GM18868 (cell line): ENCODE results near the gene SLBP.

Experiments used
- ATAC-seq: cut with Tn5 transposase; IDR thresholded peaks from one replicate; pipeline ENCODE4 v1.9.1; 2021; ENCODE audit warnings: mild to moderate bottlenecking, moderate library complexity; ENCODE audit not compliant: unreplicated experiment

SLBP gene

DNA sequence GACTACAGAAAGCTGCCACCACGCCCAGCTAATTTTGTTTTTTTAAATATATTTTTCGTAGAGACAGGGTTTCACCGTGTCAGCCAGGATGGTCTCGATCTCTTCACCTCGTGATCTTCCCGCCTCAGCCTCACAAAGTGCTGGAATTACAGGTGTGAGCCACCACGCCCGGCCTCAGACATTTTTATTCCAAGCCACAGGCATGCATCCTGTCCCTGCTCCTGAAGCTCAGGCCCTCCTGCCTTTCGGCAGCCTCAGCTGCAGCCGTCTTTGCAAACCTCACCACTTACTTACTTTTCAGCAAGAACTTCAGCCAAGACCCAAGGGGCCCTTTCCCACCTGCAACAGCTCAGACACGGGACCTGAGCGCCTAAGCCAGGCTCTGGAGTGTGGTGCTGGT is 54.0 kb downstream of the SLBP start:
- no peak for ATAC-seq

DNA sequence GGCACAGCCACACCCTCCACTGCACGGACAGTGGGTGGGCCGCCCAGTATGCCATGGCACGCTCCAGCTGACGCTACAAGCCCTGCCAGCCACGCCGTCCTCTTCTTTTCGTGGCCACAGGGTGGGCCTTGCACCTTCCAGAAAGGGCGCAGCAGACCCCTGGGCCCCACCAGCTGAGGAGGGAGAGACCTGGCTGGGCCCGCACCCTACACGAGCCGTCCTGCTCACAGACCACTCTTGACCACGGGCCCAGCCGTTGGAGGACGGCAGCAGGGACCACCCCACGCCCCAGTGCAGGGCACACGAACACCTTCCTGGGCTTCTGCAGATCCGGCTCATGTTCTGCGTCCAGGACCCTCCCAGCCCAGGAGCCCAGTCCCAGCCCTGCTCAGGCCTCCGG is 55.1 kb downstream of the SLBP start:
- no peak for ATAC-seq

DNA sequence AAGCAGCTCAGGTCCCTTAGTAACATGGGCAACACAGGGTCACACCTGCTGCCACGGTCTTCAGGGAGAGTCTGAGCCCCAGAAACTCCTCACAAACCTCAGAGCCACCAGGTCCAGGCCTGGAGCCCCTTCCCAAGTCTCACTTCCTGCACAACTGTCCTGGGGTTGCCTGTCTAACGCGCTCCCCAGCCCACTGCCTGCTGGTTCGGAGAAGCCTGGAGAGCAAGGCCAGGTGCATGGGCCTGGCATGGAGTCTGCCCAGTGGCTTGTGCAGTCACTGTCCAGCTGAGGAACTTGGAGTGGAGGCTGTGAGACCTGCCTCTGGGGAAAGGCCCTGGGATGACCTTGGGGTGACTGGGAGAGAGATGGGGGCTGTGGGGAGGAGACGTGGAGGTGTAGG is 56.0 kb downstream of the SLBP start:
- ATAC-seq, result no peak

DNA sequence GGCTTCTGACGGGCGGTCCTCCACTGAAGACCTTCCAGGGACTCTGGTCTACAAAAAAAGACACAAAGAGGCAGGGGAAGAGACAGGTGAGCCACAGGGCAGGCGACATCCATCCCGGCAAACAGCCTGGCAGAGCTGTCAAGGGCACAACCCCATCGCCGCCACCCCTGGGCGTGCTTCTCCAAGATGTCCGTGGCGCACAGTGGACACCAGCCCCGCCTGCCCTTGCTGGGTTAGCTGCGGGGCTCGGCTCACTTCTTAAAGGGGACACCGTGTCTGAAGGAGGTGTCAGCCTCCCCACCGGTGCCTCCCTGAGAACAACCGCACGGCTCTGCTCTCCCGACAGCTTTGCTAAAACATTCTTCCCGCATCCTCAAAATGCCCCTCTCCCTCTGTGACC is 56.4 kb downstream of the SLBP start:
- ATAC-seq, result no peak

GRCh38 chr4:1655081-1655480 is 57.0 kb downstream of the SLBP start:
- ATAC-seq, result no peak

- no peak for ATAC-seq
Observed at GRCh38 chr4:1654216-1654955, 57.7 kb downstream of the SLBP start.

- no peak for ATAC-seq
Observed at GRCh38 chr4:1653776-1654175, 58.3 kb downstream of the SLBP start.

- ATAC-seq, result no peak
Observed at GRCh38 chr4:1652088-1652487, 60.0 kb downstream of the SLBP start.

DNA sequence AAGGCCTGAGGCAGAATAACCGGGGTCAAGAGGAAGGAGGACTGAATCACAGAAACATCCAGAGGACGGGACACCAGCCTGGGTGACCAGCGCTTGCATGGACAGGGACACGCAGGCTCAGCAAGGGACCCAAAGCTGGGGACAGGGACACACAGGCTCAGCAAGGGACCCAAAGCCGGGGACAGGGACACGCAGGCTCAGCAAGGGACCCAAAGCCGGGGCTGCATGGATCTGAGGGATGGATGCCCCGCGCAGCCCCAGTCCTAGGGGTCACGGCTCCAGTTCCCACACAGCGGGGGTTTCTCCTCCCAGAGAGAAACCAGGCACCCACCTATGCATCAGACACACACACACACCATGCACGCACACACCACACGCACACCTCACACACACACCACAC is 60.5 kb downstream of the SLBP start:
- no peak for ATAC-seq

- no peak for ATAC-seq
Observed at GRCh38 chr4:1648962-1649361, 63.2 kb downstream of the SLBP start.

DNA sequence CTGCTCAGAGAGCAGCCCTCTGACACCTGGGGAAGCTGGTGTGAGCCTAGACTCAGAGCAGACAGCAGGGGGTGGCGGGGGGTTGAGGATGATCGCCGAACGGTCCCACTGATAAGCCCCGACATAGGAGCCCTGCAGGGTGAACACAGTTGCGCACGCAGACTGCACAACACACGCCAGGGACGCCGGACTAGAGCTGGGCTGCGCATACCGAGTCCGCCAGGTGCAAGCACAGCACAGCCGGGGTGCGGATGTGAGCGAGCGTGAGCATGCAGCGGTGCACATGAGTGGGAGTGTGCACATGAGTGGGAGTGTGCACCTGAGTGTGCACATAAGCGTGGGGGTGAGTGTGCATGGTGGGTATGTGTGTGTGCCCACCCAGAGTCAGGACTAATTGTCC is 64.7 kb downstream of the SLBP start:
- no peak for ATAC-seq

DNA sequence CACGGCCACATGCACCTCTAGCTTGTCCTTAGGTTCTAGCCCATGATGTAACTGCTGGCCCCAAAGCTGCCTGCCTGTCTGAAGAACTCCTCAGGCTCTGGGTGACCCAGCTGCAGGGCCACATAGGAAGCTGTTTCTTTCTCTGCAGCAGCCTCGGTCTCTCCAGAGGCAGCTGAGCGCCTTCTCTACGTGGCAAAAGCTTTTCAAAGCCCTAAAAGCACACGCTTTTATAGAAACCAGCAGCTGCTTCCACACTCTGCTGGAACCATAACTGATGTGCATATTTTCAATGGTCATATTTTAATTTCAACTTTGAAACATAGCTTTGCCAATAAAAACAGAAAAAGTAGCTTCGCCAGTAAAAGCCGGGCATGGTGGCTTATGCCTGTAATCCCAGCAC is 65.4 kb downstream of the SLBP start:
- no peak for ATAC-seq

GRCh38 chr4:1644891-1645657 is 67.0 kb downstream of the SLBP start:
- ATAC-seq, result no peak

DNA sequence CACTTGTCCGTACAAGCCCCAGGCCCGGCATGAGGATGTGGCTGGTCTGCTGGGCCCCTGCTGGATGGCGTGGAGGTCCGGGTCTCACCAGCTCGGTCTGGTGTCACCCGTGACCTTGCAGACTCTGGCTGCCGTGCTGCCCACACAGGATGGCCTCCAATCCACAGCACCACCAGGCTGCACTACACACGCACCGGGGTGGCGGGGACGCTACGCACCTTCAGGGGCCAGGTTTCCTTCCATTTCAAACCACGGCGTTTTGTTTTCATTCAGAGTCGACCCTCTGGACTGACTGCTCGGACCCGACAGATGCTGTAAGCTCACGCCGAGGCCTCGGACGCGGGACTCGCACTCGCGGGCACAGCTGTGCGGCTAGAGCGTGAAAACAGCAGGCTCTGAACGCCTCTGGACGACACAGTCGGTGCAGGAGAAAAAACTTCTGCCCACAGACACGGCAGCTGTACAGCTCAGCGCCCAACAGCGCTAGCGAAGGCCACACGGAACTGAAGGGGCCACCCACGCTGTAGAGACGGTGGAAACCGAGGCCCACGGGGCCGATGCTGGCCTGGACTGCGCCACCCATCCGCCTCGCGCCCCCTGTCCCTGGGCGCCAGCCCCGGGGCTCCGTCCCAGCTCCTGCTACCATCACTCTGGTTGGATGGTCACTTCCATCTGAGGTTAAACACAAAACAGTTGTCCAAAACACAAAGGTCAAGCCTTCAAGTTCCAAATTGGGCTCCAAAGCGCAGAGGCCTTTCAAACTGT is 68.0 kb downstream of the SLBP start:
- ATAC-seq, result no peak
